Stimulated activated CD8-positive, alpha-beta memory T cell treated with anti-CD3 and anti-CD28 coated beads, Interleukin-4, amount 100 ng/mL, for 48 hours (primary cell): ENCODE results near the gene SDC1.

Experiments used
- DNase-seq: peaks from one replicate; pipeline ENCODE4 v3.0.0-alpha.2; 2020

Gene SDC1

DNA sequence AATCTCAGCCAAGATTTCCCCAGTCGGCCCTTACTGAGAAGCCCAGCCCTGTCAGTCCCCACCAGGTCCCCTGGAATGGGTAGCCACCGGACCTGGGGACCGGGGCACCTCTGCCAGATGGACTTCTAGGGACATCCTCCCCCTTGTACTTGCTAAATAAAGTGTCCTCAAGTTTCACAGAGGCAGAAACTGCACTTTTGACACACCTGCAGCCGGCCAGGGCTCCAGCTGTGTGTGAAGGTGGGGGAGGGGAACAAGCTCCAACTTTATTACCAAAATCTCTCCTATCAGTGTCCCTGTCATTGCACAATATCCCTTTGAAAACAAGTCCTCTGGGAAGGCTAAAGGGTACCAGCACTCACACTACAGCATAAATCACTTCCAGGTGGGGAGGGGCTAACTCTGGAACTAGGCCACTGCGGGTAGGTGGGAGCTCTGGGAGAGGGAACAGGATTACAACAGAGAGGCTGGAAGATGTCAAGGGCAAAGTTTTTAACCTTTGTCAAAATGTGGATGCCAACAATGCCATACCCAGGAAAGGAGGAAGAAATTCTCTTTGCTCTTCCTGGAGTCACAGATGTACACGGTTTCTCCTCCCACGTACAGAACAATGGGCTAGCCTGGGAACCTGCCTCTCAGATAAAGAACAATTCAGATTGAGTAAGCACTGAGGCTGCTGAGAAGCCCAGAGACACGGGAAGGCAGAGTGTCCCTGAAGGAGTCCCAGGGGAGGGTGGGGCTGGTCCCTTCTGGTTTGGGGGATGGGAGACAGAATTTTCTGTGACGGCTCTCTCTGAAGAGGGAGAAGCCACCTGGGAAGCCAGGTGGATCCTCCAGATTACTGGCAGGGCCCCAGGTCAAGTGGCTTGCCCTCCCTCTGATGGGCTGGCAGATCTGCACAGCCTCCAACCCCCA lies 11.0 kb downstream of the SDC1 start:
- no peak for DNase-seq

GRCh38 chr2:20212871-20213503 lies 11.9 kb downstream of the SDC1 start:
- no peak for DNase-seq

- no peak for DNase-seq
These were observed 12.5 kb downstream of the SDC1 start for GRCh38 chr2:20212459-20212870.

GRCh38 chr2:20211860-20212458 lies 13.0 kb downstream of the SDC1 start:
- DNase-seq, result no peak

GRCh38 chr2:20211420-20211819 lies 13.5 kb downstream of the SDC1 start:
- DNase-seq, result no peak

DNA sequence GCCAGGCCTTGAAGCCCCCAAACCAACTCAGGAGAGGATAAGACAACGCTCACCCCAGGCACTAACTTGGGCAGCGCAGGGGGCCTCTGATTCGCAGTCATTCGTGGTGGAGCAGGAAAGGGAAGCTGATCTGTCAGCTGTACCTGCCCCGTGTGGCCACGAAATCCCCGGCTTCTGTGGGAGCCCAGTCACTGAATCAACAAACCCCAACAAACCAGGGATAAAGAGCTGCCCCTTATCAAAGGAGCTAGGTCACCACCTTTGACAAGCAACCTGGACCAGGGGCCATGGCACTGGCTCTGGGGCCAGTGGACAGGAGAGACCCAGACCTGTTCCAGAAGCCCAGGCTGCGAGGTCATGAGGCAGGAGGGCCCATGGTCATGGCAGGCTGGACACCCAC lies 14.5 kb downstream of the SDC1 start:
- DNase-seq, result no peak

- no peak for DNase-seq
These were observed 15.4 kb downstream of the SDC1 start for GRCh38 chr2:20209373-20210109.

DNA sequence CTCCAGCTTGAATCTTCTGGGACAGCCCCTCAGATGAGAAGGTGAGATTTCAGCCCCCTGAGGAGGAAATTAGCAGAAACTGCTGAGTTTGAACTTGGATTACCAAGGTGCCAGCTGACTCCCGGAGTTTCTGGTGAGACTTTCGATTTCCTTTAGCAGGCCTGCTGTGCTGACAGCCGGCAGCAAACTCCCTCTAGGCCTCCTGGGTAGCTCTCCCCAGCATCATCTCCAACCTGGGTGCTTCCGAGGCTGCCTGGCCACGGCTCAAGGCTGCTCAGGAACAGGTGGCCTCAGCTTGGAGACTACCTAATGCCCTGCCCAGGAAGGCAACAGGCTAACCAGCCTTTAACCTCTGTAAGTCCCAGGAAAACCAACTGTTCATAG lies 16.5 kb downstream of the SDC1 start:
- DNase-seq, result no peak

- DNase-seq, result no peak
These were observed 17.9 kb downstream of the SDC1 start for GRCh38 chr2:20207051-20207450.

- DNase-seq, result no peak
These were observed 18.9 kb downstream of the SDC1 start for GRCh38 chr2:20205915-20206524.

- no peak for DNase-seq
These were observed 19.9 kb downstream of the SDC1 start for GRCh38 chr2:20205069-20205468.

- no peak for DNase-seq
These were observed 21.3 kb downstream of the SDC1 start for GRCh38 chr2:20203521-20204225.

- no peak for DNase-seq
These were observed 21.9 kb downstream of the SDC1 start for GRCh38 chr2:20203072-20203471.

DNA sequence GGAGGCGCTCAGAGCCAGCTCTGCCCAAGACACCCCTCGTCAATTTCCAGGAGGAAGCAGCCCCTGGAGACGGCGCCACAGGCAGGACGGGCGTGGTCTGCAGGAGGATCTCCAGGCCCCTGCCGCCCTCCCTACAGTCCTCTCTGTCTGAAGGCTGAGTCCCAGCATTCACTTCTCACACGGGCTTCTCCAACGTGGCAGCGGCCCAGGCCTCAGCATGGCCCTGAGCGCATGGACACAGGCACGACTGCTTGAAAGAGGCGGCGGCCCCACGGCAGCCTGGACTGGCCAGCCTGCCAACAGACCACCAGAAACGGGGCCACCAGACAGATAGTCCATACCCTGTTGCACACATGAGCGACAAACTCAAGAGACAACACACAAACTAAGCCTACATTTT lies 23.3 kb downstream of the SDC1 start:
- DNase-seq, result no peak

DNA sequence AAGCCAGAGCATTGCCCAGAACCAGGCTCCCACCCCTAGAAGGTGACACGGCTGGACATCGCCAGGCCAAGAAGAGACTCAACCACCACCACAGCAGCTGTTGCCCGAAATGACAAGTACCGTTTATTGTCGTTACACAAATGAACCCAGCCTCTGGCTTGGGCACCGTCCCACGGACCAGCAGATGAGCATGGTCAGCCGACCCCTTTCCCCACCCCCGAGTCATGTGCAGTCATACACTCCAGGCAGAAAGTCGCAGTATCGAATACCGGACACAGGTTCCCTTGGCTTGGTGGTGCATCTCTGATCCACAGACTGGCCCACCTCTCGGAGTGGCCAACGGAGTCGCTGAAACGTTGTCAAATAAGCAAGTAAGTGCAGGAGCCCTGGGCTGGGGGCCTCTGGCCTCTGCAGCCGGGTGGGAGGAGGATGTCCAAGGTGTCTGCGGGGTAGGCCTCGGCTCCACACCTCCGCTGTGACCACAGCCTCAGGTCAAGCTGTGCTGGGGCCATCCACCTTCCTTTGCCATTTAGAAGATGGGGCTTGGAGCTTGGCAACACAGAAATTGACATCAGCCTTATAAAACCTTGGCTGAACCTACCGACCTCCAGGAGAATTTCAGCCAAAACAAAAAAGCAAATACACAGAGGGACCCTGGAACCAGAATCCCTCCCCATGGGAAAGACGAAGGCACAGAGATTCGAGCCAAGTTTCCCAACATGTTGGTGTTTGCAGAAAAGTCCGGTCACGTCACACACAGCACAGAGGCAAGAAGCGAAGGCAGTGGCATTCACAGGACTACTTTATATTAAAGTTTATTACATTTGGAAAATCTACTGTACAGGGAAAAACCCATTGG lies 24.0 kb downstream of the SDC1 start:
- DNase-seq, result no peak

GRCh38 chr2:20199633-20200270 lies 25.2 kb downstream of the SDC1 start:
- DNase-seq, result no peak

DNA sequence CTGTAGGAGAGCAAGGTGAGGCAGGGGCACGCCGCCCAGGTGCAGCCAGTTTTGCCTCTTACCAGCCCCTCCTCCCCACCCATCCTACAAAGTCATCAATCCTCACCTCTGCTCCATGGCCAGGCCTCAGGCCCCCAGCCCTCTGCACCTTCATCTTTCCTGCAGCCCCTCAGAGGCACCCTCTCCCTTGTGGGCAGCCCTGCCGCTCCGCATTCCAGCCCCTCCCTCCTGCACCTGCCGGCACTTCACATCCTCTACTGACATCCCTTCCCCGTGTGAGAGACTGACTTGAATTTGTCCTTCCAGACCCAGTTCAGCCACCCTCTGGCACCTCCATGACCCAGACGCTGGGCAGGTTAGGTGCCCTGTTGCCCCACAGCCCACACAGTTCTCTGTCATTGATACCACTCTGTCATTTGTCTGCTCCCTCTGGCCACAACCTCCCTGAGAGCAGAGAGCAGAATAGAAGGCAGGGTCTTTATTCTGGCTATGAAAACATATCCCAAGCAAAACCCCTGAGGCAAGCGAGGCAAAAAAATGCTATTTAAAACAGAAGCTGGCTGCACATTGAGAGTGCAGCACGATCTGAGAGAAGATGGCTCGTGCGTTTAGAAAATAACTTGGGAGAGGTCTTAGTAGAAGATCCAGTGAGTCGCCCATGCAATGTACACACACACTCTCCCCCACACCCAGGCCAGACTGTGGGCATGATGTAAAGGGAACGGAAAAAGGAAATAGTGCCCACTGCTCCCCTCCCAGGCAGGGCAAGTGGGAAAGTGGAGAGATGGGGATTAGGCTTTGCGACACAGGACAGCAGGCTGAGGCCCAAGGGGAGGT lies 25.9 kb downstream of the SDC1 start:
- no peak for DNase-seq

DNA sequence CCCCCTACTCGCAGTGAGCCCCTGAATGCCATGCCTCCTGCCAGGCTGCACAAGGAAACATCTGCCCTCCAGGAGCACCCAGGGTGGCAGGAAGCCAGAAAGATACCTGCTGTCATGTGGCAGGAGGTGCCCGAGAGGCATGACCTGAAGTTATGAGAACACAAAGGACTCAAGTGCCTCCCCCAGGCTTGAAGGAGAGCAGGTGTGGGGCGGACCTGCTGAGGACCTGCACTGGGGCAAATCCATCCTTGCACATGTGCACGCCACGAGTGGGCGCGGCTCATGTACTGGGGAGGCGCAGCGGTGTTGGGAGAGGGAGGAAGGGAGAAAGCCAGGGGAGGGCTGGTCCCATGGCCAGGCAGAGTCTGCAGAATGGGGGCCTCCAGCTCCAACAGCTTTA lies 26.9 kb downstream of the SDC1 start:
- DNase-seq, result no peak

DNA sequence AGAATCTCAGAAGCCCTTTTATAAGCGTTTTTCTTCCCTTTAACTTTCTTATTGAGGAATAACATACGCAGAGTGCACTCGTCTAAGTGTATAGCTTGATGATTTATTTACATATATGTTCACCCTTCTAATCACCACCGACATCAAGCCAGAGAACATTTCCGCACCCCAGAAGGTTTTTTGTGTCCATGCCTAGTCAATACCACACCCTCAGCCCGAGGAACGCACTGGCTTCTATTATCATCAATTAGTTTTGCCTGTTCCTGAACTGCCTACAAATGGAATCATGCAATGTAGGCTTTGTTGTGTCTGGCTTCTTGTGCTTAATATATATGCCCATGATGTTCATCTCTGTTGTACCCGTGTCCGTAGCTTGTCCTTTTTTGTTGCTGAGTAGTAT lies 27.7 kb downstream of the SDC1 start:
- no peak for DNase-seq

DNA sequence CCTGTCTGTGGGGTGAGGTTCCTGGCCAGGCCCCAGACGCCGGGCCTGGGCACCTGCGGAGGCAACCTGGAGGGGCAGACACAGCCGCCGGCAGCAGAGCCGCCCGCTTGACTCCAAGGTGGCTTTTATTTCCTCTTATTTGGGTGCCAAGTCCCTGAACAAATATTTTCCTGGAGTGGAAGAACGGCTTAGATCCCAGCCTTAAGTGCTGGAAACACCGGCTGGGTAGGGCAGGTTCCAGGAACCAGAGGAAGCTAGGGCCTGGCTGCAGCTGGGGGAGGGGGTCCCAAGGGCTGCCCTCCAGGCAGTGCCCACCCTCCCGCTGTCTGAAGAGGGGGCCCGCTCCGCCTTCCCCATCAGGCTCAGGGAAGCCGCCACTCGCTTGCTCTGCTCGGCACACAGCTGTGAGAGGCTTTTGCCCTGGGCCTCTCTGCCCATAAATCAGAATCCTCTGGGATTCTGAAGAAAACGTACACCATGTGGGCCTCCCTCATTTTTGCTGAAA lies 28.2 kb downstream of the SDC1 start:
- no peak for DNase-seq
